GM06990 (cell line): ENCODE results near the gene ABCA13.

Source experiments
- DNase-seq: peaks from one replicate; pipeline ENCODE4 v3.0.0-alpha.2; 2011; ENCODE audit not compliant: insufficient read length; ENCODE audit errors: extremely low read depth
- H3K27me3 ChIP-seq: replicated peaks from 2 replicates; pipeline ENCODE4 v1.6.0; 2011; ENCODE audit warnings: low read length; ENCODE audit not compliant: control insufficient read depth, insufficient read depth
- H3K36me3 ChIP-seq: 2 replicates; pipeline ENCODE4 v1.5.1; 2011; ENCODE audit warnings: low read length; ENCODE audit not compliant: control insufficient read depth, insufficient read depth
- H3K4me3 ChIP-seq: replicated peaks from 2 replicates; pipeline ENCODE4 v1.5.1; 2011; ENCODE audit warnings: low read depth, mild to moderate bottlenecking, control low read depth, low read length
- CTCF ChIP-seq: IDR thresholded peaks from 2 replicates; pipeline ENCODE4 v1.5.1; 2011; ENCODE audit warnings: low read length, control low read depth, mild to moderate bottlenecking, inconsistent platforms; ENCODE audit not compliant: insufficient read depth, poor library complexity, severe bottlenecking

Gene ABCA13

GRCh38 chr7:48505051-48505450 is 333.8 kb downstream of the ABCA13 start:
- no peak for DNase-seq
- no peaks in the 10 kb centered on the region for H3K36me3 ChIP-seq
- no peak overlapping the region for H3K4me3 ChIP-seq
- no peak for TF ChIP-seq CTCF
- H3K27me3 ChIP-seq = no peaks in the 10 kb centered on the region

- no peak for TF ChIP-seq CTCF
- H3K27me3 ChIP-seq = no peaks in the 10 kb centered on the region
- no peak for DNase-seq
- no peak overlapping the region for H3K4me3 ChIP-seq
- no peaks in the 10 kb centered on the region for H3K36me3 ChIP-seq
Measured at GRCh38 chr7:48505466-48505865, 334.2 kb downstream of the ABCA13 start.

- Histone ChIP-seq H3K4me3 (no peak overlapping the region), H3K36me3 (no peaks in the 10 kb centered on the region), H3K27me3 (no peaks in the 10 kb centered on the region)
- DNase-seq = no peak
- no peak for TF ChIP-seq CTCF
Measured at GRCh38 chr7:48506569-48506968, 335.3 kb downstream of the ABCA13 start.

- Histone ChIP-seq H3K4me3 (no peak overlapping the region), H3K36me3 (no peaks in the 10 kb centered on the region), H3K27me3 (no peaks in the 10 kb centered on the region)
- no peak for TF ChIP-seq CTCF
- no peak for DNase-seq
Measured at GRCh38 chr7:48511080-48511479, 339.8 kb downstream of the ABCA13 start.

- no peak for TF ChIP-seq CTCF
- H3K4me3 ChIP-seq = no peak overlapping the region
- no peaks in the 10 kb centered on the region for H3K27me3 ChIP-seq
- DNase-seq = no peak
- no peaks in the 10 kb centered on the region for H3K36me3 ChIP-seq
Measured at GRCh38 chr7:48512892-48513291, 341.6 kb downstream of the ABCA13 start.

- H3K36me3 ChIP-seq = no peaks in the 10 kb centered on the region
- H3K27me3 ChIP-seq = no peaks in the 10 kb centered on the region
- no peak for TF ChIP-seq CTCF
- no peak overlapping the region for H3K4me3 ChIP-seq
- no peak for DNase-seq
Measured at GRCh38 chr7:48515171-48515570, 343.9 kb downstream of the ABCA13 start.
